Measurements from ENCODE around the gene RNF220.
A peak's percentile ranks its signal among the peaks of the same experiment; 100 is the strongest.

DNA sequence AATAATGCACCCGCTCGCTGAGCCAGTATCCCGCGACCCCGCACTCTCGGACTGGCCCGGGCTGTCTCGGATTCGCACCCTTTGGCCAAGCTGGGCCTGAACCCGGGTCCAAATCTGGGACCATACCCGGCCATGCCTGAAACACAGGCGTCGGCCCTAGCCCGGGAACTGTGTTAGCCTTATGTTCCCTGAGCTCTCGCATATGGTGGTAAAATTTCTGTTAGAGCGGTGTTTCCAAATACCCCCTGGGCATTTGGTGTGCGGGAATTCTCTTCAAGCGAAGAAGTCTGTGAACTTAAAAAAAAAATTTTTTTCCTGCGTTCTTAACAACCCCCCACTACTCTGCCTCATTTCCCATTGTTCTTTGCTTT is 3.1 kb downstream of the RNF220 start:
- TF ChIP-seq EZH2 (IDR thresholded peaks at IDR 0.05) = peak; percentile 94
- TF ChIP-seq POLR2AphosphoS5 (IDR thresholded peaks at IDR 0.05; ENCODE audit: borderline replicate concordance, low read depth, low read length) = no peak

All from SK-N-MC (cell line).